Liver (tissue), 3 donors: Measurements from ENCODE around the gene PPP1R16B.

ENCODE experiments used
- CTCF ChIP-seq: fragments of 150-350 bp; IDR thresholded peaks from 2 replicates; pipeline ENCODE4 v1.5.1; 2017; ENCODE audit warnings: improper control_type of control experiment, low read depth, low read length; ENCODE audit not compliant: missing input control
- EGR1 ChIP-seq, 2 donors: IDR thresholded peaks; 2 replicates each; pipeline ENCODE4 v1.6.1; 2016 to 2018; ENCODE audit warnings: antibody characterized with exemption in 2 of 2, low read depth in 2 of 2
- GABPA ChIP-seq, 2 donors: IDR thresholded peaks in 1 of 2; conservative IDR thresholded peaks in 1 of 2; 2 replicates each; pipeline ENCODE4 v1.6.1; 2016; ENCODE audit warnings: antibody characterized with exemption in 2 of 2, mild to moderate bottlenecking in 1 of 2, moderate library complexity in 1 of 2
- JUND ChIP-seq, 2 donors: IDR thresholded peaks; 2 replicates each; pipeline ENCODE4 v1.6.1; 2016; ENCODE audit warnings: antibody characterized with exemption in 2 of 2
- MAX ChIP-seq: IDR thresholded peaks from 2 replicates; pipeline ENCODE4 v1.6.1; 2016; ENCODE audit warnings: antibody characterized with exemption
- RAD21 ChIP-seq, 2 donors: IDR thresholded peaks; 2 replicates each; pipeline ENCODE4 v1.6.1; 2016; ENCODE audit warnings: antibody characterized with exemption in 2 of 2, mild to moderate bottlenecking in 2 of 2
- REST ChIP-seq: IDR thresholded peaks from 2 replicates; pipeline ENCODE4 v1.6.1; 2016; ENCODE audit warnings: antibody characterized with exemption, mild to moderate bottlenecking
- RXRA ChIP-seq, 2 donors: IDR thresholded peaks; 2 replicates each; pipeline ENCODE4 v1.6.1; 2017 to 2018; ENCODE audit warnings: antibody characterized with exemption in 2 of 2, mild to moderate bottlenecking in 1 of 2
- SP1 ChIP-seq: IDR thresholded peaks from 2 replicates; pipeline ENCODE4 v1.6.1; 2018; ENCODE audit warnings: antibody characterized with exemption, mild to moderate bottlenecking
- TAF1 ChIP-seq: conservative IDR thresholded peaks from 2 replicates; pipeline ENCODE4 v1.6.1; 2016; ENCODE audit warnings: antibody characterized with exemption, mild to moderate bottlenecking
- YY1 ChIP-seq: IDR thresholded peaks from 2 replicates; pipeline ENCODE4 v1.6.1; 2016; ENCODE audit warnings: antibody characterized with exemption, mild to moderate bottlenecking
- TF ChIP-seq, protein P1 (sequence below): IDR thresholded peaks from 2 replicates; pipeline ENCODE4 v1.6.1; 2016; ENCODE audit warnings: antibody characterized with exemption
- TF ChIP-seq, protein P2 (sequence below): IDR thresholded peaks from 2 replicates; pipeline ENCODE4 v1.6.1; 2016; ENCODE audit warnings: antibody characterized with exemption
- donor health status: healthy.
- donor health status: healthy.

GRCh38 chr20:38804221-38804620, 1.3 kb upstream of the PPP1R16B start:
- TF ChIP-seq REST (no peak), SP1 (no peak), CTCF (no peak), RAD21 (IDR thresholded peaks at IDR 0.05) (no peak), GABPA (IDR thresholded peaks at IDR 0.05 in 1 of 2, conservative IDR thresholded peaks at IDR 0.05 in 1 of 2) (no peak), JUND (IDR thresholded peaks at IDR 0.05) (no peak), RXRA (IDR thresholded peaks at IDR 0.05) (no peak), TAF1 (no peak), MAX (no peak), YY1 (no peak), EGR1 (IDR thresholded peaks at IDR 0.05; ENCODE audit: low read depth in 2 of 2) (no peak)
- TF ChIP-seq, protein P1, sequence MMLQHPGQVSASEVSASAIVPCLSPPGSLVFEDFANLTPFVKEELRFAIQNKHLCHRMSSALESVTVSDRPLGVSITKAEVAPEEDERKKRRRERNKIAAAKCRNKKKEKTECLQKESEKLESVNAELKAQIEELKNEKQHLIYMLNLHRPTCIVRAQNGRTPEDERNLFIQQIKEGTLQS = no peak
- TF ChIP-seq, protein P2, sequence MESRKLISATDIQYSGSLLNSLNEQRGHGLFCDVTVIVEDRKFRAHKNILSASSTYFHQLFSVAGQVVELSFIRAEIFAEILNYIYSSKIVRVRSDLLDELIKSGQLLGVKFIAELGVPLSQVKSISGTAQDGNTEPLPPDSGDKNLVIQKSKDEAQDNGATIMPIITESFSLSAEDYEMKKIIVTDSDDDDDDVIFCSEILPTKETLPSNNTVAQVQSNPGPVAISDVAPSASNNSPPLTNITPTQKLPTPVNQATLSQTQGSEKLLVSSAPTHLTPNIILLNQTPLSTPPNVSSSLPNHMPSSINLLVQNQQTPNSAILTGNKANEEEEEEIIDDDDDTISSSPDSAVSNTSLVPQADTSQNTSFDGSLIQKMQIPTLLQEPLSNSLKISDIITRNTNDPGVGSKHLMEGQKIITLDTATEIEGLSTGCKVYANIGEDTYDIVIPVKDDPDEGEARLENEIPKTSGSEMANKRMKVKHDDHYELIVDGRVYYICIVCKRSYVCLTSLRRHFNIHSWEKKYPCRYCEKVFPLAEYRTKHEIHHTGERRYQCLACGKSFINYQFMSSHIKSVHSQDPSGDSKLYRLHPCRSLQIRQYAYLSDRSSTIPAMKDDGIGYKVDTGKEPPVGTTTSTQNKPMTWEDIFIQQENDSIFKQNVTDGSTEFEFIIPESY = no peak
